ENCODE measurements around the gene CDHR5.

CDHR5 gene

GRCh38 chr11:620935-621814 lies 3.6 kb downstream of the CDHR5 start:
- FAIRE-seq = no peak

GRCh38 chr11:620201-620600 lies 4.6 kb downstream of the CDHR5 start:
- no peak for FAIRE-seq

- FAIRE-seq = no peak
These were observed 5.1 kb downstream of the CDHR5 start for GRCh38 chr11:619628-620050.

- FAIRE-seq = no peak
These were observed 5.7 kb downstream of the CDHR5 start for GRCh38 chr11:618856-619627.

- FAIRE-seq = no peak
These were observed 6.7 kb downstream of the CDHR5 start for GRCh38 chr11:617912-618682.

GRCh38 chr11:617199-617911 lies 7.4 kb downstream of the CDHR5 start:
- FAIRE-seq = no peak

- FAIRE-seq = no peak
These were observed 8.2 kb downstream of the CDHR5 start for GRCh38 chr11:616320-617198.

GRCh38 chr11:615504-616319 lies 9.0 kb downstream of the CDHR5 start, which contains the start of gene IRF7:
TSS of gene IRF7 (minus strand) at chr11:615950. CDS start at chr11:615364, 586 bp downstream.
- no peak for FAIRE-seq

GRCh38 chr11:614623-615503 lies 9.9 kb downstream of the CDHR5 start:
- FAIRE-seq = no peak

- FAIRE-seq = no peak
These were observed 10.6 kb downstream of the CDHR5 start for GRCh38 chr11:614021-614622.

GRCh38 chr11:613369-613968 lies 11.3 kb downstream of the CDHR5 start:
- FAIRE-seq = no peak

GRCh38 chr11:612961-613300 lies 11.8 kb downstream of the CDHR5 start:
- FAIRE-seq = no peak

- FAIRE-seq = no peak
These were observed 12.4 kb downstream of the CDHR5 start for GRCh38 chr11:612201-612960.

GRCh38 chr11:611001-611996 lies 13.5 kb downstream of the CDHR5 start:
- no peak for FAIRE-seq

GRCh38 chr11:610146-610801 lies 14.5 kb downstream of the CDHR5 start:
- no peak for FAIRE-seq

- FAIRE-seq = no peak
These were observed 15.4 kb downstream of the CDHR5 start for GRCh38 chr11:609341-609811.
